Ammon's horn (tissue), 1 donor: ENCODE results near the gene MRI1.
A peak's percentile ranks its signal among the peaks of the same experiment; 100 is the strongest.
"Not testable (repeated sequence)": the region's sequence is repeated elsewhere in the genome, so short reads cannot be mapped to it uniquely, and the experiment has no call there.

Experiments used
- DNase-seq: peaks from one replicate; pipeline ENCODE4 v3.0.0-alpha.2; 2016; ENCODE audit warnings: low spot score

MRI1 gene

GRCh38 chr19:13761423-13761822 lies 2.9 kb upstream of the MRI1 start:
- no peak for DNase-seq

DNA sequence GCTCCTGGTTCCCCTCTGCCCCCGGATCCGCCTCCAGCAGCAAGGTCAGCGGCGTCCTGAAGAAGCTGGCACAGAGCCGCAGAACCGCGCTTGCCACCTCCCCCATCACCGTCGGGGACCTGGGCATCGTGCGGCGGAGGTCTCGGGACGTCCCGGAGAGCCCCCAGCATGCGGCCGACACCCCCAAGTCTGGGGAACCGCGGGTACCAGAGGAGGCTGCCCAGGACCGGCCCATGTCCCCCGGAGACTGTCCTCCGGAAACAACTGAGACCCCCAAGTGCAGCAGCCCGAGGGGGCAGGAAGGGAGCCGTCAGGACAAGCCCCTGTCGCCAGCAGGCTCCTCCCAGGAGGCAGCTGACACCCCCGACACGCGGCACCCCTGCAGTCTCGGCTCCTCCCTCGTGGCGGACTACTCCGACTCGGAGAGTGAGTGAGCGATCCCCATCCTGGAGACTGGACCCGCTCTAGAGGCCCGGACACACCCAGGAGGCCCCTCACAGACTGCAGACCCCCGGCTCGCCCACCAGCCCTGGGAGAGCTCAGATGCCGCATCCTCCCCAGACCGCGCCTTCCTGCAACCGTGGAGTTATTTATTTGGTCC lies 1.6 kb upstream of the MRI1 start:
- DNase-seq, result no peak

- no peak for DNase-seq
These were observed 1.1 kb upstream of the MRI1 start for GRCh38 chr19:13763265-13763664.

DNA sequence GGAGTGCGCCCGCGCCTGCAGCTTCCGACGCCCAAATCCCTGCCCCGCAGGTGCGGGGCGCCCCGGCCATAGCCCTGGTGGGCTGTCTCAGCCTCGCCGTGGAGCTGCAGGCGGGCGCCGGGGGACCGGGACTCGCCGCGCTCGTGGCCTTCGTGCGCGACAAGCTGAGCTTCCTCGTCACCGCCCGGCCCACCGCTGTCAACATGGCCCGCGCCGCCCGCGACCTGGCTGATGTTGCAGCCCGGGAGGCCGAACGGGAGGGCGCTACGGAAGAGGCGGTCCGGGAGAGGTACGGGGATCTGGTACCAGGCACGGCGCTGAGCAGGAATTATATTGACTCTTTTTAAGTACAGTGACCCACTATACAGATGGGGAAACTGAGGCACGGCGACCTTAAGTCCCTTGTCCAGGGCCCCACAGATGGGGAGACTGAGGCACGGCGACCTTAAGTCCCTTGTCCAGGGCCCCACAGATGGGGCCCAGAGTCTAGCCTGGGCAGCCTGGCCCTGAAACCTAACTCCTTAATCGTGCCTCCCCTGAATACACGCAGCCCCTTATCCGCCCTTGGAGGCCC lies 586 bp downstream of the MRI1 start:
- no peak for DNase-seq

DNA sequence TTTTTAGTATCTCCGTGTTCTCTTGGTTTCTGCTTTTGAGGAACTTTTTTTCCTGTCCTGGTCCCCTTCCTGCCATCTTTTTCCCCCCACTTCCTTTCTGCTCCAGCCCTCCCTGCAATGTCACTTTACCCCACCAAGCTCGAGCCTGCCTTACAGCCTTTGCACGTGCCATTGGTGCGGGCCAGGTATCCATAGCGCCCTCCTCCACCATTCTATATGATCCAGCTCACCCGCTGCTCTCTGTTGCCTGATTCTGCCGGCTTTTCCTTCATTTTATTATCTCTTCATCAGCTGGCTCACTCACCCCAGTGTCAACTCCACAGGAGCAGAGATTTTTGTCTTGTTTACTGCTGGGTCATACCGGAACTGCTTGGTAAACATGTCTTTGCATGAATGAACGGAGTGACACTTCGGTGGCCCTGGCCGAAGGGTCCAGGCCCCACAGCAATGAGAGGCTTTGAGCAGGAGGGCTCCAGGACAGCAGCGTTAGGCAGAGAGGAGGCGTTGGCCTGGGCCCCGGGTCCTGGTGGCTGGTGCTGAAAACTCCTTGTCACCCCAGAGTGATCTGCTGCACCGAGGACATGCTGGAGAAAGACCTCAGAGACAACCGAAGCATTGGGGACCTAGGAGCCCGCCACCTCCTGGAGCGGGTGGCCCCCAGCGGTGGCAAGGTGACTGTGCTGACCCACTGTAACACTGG lies 1.2 kb downstream of the MRI1 start:
- DNase-seq, result no peak

GRCh38 chr19:13766095-13766481 lies 1.8 kb downstream of the MRI1 start:
- DNase-seq, result no peak

- DNase-seq, result no peak
These were observed 4.2 kb downstream of the MRI1 start for GRCh38 chr19:13768510-13768909.

GRCh38 chr19:13770013-13770635 lies 5.8 kb downstream of the MRI1 start:
- DNase-seq, result no peak

DNA sequence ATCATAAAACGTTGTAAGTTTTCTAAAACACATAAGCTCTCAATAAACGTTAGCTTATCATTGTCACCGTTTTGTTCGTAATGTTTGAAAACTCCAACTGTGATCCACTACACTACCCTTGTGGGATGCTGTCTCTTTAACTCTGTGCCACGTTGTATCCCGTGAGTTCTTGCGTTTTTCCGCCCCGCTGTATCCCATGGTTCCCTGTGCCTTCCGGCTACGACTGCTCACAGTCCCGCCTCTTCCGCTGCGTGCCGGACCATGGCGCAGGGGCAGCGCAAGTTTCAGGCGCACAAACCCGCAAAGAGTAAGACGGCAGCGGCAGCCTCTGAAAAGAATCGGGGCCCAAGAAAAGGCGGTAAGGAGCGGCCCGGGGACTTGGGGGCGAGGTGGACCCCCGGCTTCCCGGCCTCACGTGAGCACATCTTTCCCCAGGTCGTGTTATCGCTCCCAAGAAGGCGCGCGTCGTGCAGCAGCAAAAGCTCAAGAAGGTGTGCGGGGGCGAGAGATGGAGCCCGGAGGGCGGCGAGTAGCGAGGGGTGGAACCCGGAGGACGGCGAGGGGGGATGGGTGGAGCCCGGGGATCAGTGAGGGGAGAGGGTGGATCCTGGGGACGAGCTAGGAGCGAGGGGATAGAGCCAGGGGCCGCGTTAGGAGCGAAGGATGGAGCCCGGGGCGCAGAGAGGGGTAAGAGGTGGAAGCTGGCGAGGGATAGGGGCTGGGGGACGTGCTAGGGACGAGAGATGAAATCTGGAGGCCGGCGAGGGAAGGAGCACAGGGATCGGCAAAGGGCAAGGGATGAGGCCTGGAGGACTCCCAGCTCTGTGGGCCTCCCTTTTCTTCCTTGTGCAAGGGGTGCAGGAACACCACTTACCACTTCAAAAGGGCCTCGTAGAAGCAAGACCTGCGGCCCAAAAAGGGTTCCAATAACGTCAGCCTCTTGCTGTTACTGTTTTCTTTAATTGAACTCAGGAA lies 10.2 kb downstream of the MRI1 start, which contains the start of gene C19orf53:
TSS of gene C19orf53 (plus strand) at position 240 of the 975 bp plus-strand sequence. CDS start at position 262, 22 bp downstream.
- DNase-seq, result peak; percentile 96

DNA sequence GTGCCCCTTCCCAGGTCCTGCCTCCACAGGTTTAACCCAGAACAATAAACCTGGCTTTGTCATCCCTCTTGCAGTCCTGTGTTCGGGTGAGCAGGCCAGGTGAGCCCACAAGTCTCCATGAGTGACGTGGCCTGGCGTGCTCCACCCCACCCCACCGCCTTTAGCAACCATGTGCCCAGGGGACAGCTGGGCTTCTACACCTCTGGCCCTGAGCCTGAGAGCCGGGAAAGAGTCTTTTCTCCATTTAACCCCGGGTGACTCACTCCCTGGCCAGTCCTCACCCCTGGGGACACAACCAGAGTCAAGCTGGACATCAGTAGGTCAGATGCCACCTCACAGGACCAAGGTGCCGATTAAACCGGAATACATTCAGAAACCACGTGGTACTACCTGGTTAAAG lies 14.1 kb downstream of the MRI1 start:
- no peak for DNase-seq

- DNase-seq, result no peak
These were observed 14.5 kb downstream of the MRI1 start for GRCh38 chr19:13778847-13779246.

DNA sequence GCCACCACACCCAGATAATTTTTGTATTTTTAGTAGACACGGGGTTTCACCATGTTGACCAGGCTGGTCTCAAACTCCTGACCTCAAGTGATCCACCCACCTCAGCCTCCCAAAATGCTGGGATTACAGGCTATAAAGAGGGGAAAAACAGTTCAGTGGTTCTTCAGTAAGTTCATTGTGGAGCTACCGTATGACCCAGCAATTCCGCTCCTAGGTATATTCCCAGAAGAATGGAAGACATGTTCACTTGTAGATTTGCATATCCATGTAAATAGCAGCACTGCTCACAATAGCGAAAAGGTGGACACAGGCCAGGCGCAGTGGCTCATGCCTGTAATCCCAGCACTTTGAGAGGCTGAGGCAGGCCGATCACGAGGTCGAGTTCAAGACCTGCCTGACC lies 15.5 kb downstream of the MRI1 start:
- DNase-seq, result not testable (repeated sequence)

DNA sequence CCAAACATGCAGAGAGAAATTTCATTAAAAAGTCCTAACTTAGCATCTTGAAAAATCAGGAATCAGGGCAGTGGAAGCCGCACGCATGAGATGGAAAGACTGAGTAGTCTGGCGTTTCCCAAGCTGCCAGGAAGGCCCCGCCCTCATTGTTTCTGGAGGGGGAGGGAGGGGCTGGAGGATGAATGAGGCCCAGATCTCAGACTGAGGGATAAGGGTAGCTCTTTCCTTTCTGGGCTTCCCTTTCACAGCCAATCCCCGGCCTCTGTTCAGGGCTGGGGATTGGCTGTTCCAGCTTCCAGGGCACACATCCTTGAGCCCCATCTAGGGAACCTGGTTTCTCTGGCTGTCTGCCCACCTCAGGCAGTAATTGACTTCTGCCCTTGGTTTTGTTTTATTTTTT lies 17.2 kb downstream of the MRI1 start:
- no peak for DNase-seq

- DNase-seq, result no peak
These were observed 18.2 kb downstream of the MRI1 start for GRCh38 chr19:13782537-13782936.

DNA sequence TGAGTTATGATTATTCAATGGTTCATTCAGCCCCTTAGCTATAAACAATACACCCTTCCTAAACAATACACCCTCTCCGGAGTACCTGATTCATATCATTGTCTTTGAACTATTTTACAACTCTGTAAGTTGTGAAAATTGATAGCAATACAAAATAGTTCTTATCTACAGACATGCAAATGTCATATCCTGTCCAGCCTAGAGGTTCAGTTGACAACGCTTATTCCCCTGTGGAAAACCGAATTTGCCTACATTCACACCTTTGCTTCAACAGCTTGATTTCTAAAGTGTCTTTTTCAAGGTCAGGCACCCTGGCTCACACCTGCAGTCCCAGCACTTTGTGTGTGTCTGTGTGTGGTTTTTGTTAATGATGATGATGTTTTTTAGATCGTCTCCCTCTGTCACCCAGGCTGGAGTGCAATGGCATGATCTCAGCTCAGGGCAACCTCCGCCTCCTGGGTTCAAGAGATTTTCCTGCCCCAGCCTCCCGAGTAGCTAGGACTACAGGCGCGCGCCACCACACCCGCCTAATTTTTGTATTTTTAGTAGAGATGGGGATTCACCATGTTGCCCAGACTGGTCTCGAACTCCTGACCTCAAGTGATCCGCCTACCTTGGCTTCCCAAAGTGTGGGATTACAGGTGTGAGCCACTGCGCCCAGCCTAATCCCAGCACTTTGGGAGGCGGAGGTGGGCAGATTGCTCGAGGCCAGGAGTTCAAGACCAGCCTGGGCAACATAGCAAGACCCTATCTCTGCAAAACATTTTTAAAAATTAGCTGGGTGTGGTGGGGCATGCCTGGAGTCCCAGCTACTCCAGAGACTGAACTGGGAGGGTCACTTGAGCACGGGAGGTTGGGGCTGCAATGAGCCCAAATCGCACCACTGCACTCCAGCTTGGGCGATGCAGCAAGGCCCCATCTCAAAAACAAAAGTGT lies 19.5 kb downstream of the MRI1 start:
- DNase-seq, result no peak

- peak; percentile 54 for DNase-seq
These were observed 20.6 kb downstream of the MRI1 start for GRCh38 chr19:13784731-13785452.

- no peak for DNase-seq
These were observed 24.7 kb downstream of the MRI1 start for GRCh38 chr19:13788991-13789390.

- no peak for DNase-seq
These were observed 26.0 kb downstream of the MRI1 start for GRCh38 chr19:13790354-13790753.

DNA sequence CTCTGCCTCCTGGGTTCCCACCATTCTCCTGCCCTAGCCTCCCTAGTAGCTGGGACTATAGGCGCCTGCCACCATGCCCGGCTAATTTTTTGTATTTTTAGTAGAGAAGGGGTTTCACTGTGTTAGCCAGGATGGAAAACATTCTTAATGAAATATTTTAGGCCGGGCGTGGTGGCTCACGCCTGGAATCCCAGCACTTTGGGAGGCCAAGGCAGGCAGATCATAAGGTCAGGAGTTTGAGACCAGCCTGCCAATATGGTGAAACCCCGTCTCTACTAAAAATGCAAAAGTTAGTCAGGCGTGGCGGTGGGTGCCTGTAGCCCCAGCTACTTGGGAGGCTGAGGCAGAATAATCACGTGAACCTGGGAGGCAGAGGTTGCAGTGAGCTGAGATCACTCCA lies 29.0 kb downstream of the MRI1 start:
- not testable (repeated sequence) for DNase-seq

DNA sequence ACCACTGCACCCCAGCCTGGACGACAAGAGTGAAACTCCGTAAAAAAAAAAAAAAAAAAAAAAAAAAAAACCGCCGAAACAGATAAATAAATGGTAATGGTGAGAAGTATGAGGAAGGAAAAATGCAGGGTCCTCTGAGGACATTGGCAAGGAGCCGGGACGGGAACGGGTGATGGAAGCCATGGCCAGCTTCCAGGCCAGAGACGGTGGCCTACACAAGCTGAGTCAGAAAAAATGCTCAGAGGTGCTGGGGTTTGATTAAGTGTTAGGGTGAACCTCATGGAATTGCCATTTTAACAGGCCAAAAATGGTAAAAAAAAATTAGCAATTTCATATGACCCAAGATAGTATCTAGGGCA lies 30.1 kb downstream of the MRI1 start:
- DNase-seq, result peak; percentile 39
